ENCODE data around the gene CCT6B. TPM values are rescaled to one million over a fixed set of nuclear protein-coding genes. Genes with fewer than 3 reads are reported as not detected.

The CCT6B gene
- total and polyA plus RNA-seq, 2 of the 4 experiments (the other 2 are of a cell fraction): 0.72 to 1.1 TPM

DNA sequence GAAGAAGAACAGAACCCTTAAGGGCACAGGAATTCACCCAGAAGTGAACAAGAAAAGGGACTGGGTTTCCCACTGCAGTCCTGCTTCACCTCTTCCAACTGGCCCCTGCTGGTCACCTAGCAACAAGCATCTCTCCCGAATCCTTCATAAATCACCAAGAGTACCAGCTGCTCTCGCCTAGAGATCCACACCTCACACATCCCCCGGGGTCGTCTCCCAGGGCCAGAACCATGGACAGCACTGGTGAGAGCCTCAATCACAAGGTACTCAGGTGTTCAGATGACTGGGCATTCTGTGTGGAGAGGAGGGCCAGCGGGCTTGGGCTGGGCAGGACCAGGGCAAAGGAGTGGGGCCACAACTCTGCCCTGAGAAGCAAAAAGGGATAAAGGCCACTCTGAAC is 65.9 kb downstream of the CCT6B start:
- Histone ChIP-seq H3K36me3 (ENCODE audit: control insufficient read depth, insufficient read depth, low read length) (no peaks in the 10 kb centered on the region), H3K23ac (ENCODE audit: low read depth, low read length) (no peak overlapping the region), H3K14ac (replicated peaks; ENCODE audit: low read depth, low read length) (no peak overlapping the region), H3K27ac (ENCODE audit: insufficient read depth, low read length) (no peak overlapping the region), H4K20me1 (ENCODE audit: insufficient read depth, low read length) (no peaks in the 10 kb centered on the region), H3K79me1 (ENCODE audit: low read depth in 1 of 2, low read length in 2 of 2) (no peaks in the 10 kb centered on the region), H4K91ac (ENCODE audit: insufficient read depth, low read depth, low read length) (no peak overlapping the region), H3K4ac (ENCODE audit: low read depth, low read length) (no peak overlapping the region), H2BK15ac (ENCODE audit: low read depth, low read length) (no peak overlapping the region), H3K9me3 (ENCODE audit: control insufficient read depth, insufficient read depth, low read length) (no peaks in the 10 kb centered on the region), H3K4me2 (ENCODE audit: low read depth, low read length) (no peak overlapping the region), H3K9me1 (ENCODE audit: insufficient read depth, low read length) (no peaks in the 10 kb centered on the region), H3K4me1 (ENCODE audit: control insufficient read depth, insufficient read depth, low read length) (no peaks in the 10 kb centered on the region), H4K8ac (ENCODE audit: low read depth in 2 of 2, low read length in 2 of 2) (no peak overlapping the region), H2AK5ac (ENCODE audit: low read depth, low read length) (no peak overlapping the region), H3K56ac (ENCODE audit: extremely low read depth, insufficient read depth, low read length) (no peak overlapping the region), H2BK20ac (ENCODE audit: low read depth, low read length) (no peak overlapping the region), H3K18ac (ENCODE audit: low read depth, low read length) (no peak overlapping the region), H2BK5ac (ENCODE audit: low read depth, low read length, poor library complexity, severe bottlenecking) (no peak overlapping the region), H2AFZ (replicated peaks; ENCODE audit: low read length, poor library complexity) (no peak overlapping the region), H3K27me3 (ENCODE audit: control insufficient read depth, insufficient read depth, low read length) (peaks cover 6% of the 10 kb centered on the region), H3K4me3 (ENCODE audit: insufficient read depth, low read depth, low read length) (no peak overlapping the region), H2BK120ac (ENCODE audit: low read depth, low read length) (no peak overlapping the region), H4K5ac (ENCODE audit: low read depth, low read length) (no peak overlapping the region), H2AK9ac (replicated peaks; ENCODE audit: low read depth, low read length, poor library complexity) (no peak overlapping the region), H3K9ac (ENCODE audit: low read depth, low read length) (no peak overlapping the region)
- DNase-seq (no peak), ATAC-seq (ENCODE audit: low read depth) (no peak)
- POLR2A ChIA-PET (ENCODE audit: unreplicated experiment): no interaction called here
- no TSS peak for BruUV-seq (replicated peaks)
- in situ Hi-C loops (cut with MboI; ENCODE audit: low sequenced_read_pairs): no loop called here
- TF ChIP-seq FOS (IDR thresholded peaks at IDR 0.05; ENCODE audit: low read depth, low read length) (no peak), RAD21 (IDR thresholded peaks at IDR 0.05; ENCODE audit: low read length) (no peak), MAZ (IDR thresholded peaks at IDR 0.05; ENCODE audit: borderline replicate concordance, low read depth, low read length) (no peak), CHD1 (IDR thresholded peaks at IDR 0.05; ENCODE audit: low read depth, low read length) (no peak), MAFK (IDR thresholded peaks at IDR 0.05; ENCODE audit: low read depth, low read length) (no peak), SMC3 (IDR thresholded peaks at IDR 0.05; ENCODE audit: low read depth, low read length) (no peak)
- TF ChIP-seq, protein P1, sequence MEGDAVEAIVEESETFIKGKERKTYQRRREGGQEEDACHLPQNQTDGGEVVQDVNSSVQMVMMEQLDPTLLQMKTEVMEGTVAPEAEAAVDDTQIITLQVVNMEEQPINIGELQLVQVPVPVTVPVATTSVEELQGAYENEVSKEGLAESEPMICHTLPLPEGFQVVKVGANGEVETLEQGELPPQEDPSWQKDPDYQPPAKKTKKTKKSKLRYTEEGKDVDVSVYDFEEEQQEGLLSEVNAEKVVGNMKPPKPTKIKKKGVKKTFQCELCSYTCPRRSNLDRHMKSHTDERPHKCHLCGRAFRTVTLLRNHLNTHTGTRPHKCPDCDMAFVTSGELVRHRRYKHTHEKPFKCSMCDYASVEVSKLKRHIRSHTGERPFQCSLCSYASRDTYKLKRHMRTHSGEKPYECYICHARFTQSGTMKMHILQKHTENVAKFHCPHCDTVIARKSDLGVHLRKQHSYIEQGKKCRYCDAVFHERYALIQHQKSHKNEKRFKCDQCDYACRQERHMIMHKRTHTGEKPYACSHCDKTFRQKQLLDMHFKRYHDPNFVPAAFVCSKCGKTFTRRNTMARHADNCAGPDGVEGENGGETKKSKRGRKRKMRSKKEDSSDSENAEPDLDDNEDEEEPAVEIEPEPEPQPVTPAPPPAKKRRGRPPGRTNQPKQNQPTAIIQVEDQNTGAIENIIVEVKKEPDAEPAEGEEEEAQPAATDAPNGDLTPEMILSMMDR (conservative IDR thresholded peaks at IDR 0.05; ENCODE audit: low read depth, low read length): no peak
- CTCF ChIA-PET: no interaction called here
- dilution Hi-C loops (cut with HindIII; ENCODE audit: low sequenced_read_pairs, unreplicated experiment): no loop called here
- 20% methylated on average over 1 of the region's 5 CpGs; no CpG with 5 or more reads in 1 of the 2 experiments for WGBS, 2 experiments (ENCODE audit: extremely low coverage in 2 of 2, insufficient read length in 1 of 2)
- intact Hi-C loops (cut with micrococcal nuclease): loop anchor here (10.0 kb wide), 1 partner anchor 351 kb away; no protein-coding TSS in a partner anchor

All from IMR-90 (cell line).